HUDEP-2 (cell line): ENCODE measurements around the gene PALLD.
"Not testable (repeated sequence)": the region's sequence is repeated elsewhere in the genome, so short reads cannot be mapped to it uniquely, and the experiment has no call there.

Source experiments
- DNase-seq, 76 experiments: peaks; one replicate each; lab custom pipeline; 2025; ENCODE audit not compliant: unreplicated experiment in 76 of 76; lab: John Stamatoyannopoulos, UW

The PALLD gene

GRCh38 chr4:168719725-168720124 is 222.9 kb downstream of the PALLD start:
- no peak for DNase-seq

DNA sequence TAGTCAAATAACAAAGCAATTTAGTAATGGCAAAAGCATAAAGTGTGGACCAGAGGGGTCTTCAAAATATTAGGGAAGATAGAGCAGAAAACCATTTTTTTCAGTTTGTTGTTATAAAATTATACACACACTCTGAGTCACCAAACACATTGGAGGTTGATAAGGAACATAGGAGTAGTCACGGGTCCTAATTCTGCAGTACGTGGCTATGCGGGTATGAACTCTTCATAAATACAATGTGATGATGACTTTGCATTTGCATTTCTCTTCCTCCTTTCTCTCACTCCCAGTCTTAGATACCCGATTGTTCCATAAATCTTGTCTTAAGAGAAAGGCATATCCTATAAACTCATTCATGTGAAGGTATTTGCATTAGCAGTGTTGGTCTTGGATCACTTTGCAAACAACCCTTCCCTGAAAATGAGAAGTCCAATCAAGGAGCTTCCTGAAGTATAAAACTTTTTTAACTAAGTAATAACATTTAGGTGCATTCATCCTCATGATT is 223.6 kb downstream of the PALLD start:
- DNase-seq, result no peak

DNA sequence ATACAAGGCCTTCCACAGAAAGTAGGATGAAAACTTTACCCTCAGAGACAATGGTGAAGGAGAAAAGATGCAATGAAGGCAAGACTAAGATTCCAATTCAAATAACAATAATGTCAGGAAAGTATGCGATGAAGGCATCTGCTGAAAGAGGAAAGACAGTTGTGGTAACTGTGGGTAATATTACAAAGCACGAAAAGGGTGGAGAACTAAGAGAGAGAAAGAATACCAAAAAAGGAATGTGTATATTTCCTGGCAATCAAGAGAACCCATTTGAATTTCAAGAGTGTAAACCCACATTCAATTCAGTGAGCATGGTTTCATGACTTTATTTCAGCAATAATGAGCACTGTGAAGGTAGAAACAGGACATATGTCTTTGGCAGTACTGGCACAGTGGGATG is 225.5 kb downstream of the PALLD start:
- DNase-seq, result no peak

DNA sequence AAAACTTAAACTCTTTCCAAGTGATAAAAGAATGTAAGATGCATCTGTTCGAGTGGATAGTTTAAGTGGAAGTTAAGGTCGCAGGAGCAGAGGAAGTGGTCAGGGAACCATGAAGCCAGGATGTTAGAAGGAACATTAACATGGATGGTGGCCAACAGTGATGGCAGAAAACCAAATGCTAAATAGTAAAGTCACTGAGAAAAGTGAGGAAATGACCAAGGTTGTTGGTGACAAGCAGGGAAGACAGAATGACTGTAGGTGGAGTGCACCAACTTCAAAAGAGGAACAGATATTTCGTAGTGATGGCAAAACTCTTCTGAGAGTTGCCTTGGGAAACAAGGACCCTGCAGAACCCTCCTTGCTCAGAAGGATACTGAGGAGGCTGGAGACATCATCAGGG is 226.2 kb downstream of the PALLD start:
- DNase-seq, result no peak

DNA sequence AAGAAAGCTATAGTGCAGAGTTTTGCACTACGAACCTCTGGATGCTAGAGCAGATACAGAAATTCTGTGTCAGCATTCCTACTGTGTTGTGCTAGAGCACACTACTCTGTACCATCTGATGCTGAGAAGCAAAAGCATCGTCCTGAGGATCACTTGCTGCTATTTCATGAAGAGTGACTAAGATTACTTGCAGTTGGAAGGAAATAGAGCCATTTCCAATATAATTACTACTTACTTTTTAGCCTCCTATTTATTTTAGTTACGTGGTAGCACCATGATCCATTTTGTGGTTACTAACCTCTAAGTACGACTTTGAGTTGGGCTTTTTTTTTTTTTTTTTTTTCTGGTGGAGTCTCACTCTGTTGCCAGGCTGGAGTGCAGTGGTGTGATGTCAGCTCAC is 226.7 kb downstream of the PALLD start:
- DNase-seq, result no peak

- DNase-seq, result no peak
These were observed 227.4 kb downstream of the PALLD start for GRCh38 chr4:168724243-168724642.

DNA sequence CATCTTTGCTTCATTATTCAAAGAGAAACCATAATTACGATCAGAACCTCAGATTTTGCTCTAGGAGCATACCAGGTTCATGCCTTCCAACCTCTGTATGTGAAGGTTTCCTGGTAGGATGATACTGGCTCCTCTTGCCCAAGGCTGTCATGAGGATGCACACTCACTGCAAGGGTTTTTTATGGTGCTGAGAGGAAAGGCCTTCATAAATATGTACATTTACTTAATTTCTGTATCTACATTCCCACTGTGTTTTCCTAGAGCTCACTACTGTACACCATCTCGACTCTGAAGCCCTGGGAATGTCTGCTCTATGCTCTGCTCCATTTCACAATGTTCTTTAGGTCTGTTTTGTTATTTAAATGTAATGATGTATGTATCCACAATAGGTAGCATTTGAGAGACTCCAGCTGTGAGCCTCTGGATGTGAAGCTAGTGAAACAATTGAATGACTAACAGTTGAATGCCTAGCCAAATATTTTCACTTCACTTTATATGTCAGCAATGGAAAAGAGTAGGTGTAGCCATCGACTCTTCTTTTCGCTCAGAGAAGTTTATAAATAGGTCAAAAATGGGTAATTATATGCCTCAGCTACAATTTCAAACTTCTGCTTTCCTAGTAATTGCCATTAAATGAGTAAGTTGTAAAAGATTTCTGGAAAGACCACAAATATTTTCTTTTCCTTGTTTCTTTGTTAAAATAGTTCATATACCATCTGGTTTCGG is 228.0 kb downstream of the PALLD start:
- DNase-seq, result no peak

DNA sequence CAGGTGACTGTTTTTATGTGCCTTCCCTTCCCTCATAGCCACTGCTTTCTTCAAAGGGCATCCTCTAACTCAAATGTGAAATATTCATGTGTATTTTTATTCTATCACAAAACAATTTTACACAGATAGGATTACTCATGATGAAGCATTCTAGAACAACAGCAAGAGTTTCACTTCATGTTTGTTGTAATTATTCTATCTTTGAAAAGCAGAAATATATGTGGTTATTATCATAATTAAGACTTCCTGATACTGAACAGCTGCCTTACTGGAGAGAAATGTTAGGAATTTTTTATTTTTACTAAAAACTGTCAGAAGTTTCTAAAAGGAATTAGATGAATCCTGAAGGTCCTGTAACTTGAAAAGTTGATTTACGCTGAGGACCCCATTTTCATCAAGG is 229.1 kb downstream of the PALLD start:
- no peak for DNase-seq

DNA sequence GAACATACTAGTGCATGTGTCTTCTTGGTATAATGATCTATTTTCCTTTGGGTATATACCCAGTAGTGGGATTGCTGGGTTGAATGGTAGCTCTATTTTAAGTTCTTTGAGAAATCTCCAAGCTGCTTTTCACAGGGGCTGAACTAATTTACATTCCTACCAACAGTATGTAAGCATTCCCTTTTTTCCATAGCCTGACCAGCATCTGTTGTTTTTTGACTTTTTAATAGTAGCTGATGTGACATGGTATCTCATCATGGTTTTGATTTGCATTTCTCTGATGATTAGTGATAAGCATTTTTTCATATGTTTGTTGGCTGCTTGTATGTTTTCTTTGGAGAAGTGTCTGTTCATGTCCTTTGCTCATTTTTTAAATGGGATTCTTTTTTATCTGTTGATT is 230.3 kb downstream of the PALLD start:
- not testable (repeated sequence) for DNase-seq

GRCh38 chr4:168731006-168731636 is 234.3 kb downstream of the PALLD start:
- no peak for DNase-seq

GRCh38 chr4:168731706-168732414 is 235.0 kb downstream of the PALLD start:
- DNase-seq, result no peak

DNA sequence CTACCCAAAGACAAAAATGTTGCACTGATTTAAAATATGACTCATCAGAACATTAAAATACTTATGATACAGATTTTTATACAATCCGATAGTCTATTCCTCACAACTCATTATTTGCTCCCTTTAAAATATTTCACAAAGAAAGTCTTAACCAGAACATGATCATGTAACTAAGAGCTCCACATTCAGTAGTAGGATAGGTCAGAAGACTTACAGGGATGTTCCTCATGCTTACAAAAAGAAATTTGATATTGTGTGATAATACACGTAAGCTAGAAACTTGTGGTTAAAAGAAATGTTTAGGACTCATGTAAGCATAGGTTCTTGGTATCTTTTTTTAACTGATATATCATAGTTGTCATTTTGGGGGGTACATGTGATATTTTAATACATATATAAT is 235.9 kb downstream of the PALLD start:
- no peak for DNase-seq

DNA sequence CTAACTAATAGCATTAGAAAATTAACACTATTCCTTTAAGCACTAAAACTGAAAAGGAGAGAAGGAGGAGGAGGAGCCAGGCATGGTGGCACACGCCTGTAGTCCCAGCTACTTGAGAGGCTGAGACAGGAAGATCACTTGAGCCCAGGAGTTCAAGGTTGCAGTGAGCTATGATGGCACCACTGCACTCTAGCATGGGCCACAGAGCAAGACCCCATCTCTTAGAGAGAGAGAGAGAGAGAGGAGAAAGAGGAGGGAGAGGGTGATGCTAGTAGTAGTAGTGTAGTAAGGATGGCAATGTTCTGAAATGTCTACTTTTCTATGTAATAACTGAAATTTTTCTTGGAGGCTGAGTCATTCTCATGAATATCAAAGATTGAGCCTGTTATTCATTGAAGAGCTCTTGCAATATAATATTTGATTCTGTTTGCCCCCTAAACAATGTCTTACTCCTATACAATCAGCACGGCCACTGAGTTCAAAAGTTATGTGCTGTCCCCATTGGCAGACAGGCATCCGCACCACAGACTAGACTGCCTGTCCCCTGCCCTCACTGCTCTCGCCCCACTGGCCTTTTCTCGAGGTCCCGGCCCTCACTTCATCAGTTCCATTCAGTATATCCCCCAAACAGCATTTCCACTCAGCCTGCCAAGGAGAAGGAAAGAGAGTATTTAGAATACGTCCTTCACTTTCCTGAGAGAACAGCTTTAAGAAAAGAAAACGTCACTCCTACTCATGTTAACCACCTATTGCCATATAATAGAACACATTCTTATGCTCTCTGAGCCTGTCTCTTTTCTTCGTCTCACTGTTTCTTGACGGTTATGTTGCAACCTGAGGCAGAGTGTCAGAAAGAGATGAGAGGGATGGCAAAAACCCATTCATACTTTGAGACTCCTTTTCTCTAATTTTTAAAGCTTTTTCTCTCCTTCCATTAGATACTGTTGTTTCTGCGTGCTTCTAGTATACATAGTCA is 238.1 kb downstream of the PALLD start:
- no peak for DNase-seq

DNA sequence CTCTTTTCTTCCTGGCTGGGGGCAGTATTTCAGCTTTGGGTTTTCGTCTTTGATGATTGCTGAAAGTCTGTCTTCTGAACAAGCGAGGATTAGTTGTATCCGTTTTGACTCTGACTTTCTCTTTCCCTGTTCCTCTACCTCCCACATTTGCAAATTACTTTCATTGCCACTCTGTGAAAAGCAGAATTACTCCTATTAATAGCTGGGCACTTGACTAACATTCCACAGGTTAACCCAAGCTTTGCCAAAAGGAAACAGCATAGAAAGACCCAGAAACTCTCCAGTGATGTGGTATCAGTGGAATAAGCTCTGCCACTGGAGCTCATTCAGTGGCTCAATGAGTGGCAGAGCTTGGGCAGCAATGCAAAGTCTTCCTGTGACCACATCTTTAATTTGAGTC is 238.9 kb downstream of the PALLD start:
- no peak for DNase-seq

DNA sequence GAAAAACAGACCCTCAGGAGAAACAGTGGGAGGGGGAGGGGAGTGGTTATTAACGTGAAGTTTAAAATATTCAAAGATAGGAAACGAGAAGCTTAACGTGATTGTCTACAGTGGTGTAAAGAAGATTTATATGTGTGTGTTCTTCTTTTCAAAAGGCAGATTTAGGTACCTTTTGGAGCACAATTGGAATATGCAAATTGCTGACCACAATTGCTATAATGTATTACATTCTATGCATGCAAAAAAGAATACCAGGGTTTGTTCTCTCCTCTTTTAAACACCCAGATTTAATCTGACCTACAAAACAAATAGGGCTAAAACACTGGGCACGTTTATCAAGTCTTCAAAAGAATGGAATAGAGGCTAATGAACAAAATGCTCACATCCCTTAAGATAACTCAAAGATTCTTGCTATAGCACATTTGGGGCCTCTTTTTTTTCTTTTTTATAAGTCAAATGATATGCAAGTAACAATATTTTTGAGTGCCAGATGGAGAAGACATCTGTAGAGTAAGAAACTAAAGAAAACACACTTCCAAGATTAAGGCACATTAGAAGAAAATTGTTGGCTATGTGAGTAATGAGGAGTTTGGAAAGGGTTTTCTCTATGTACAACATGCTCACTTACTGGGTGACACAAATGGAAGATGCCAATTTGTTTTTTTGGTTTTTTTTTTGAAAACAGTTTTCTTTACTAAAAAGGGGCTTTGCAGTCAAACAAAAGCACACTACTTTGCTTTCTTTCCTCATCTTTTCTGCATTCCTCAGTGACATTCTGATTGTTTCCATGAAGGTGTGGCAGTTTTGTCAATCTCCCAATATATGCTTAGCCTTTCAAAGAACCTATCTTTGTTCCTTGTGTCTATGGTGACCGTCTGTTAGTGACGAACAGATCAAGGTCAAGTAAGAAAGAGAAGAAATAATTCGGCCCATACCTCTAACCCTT is 240.3 kb downstream of the PALLD start:
- no peak for DNase-seq

DNA sequence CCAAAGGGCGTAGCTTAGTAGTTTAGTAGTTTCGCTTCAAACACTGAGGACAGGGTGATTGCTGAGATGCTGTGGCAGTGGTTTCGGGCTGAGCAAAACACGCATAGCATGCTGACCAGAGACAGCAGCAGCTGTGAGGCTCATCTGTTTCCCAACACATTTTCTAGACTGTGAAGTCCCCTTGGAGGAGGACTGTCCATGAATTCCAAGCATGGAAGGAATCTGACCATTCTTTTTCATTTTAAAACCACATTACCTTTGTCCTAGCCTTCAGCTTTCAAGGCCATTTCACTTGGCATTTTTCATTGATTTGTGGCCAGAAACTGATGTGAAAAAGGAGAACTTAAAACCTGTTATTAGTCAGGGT is 240.9 kb downstream of the PALLD start:
- no peak for DNase-seq

DNA sequence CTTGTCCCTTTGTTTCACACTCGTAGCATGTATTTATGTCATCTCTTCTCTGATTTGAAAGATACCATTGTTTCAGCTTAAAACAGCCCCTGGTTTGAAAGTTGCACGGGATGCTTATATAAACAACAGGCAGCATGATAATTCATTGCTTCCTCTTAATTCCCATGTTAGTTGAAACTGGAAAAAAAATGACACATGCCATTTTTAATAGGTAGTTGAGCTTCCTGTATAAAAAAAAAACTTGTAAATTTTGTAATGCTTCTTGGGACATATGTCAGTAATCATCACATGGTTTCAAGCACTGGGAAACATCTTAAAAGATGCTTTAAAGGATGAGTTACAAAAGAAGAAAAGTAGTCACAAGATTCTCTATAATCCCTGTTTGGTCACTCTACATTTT is 243.0 kb downstream of the PALLD start:
- DNase-seq, result no peak

GRCh38 chr4:168740691-168741090 is 243.8 kb downstream of the PALLD start:
- no peak for DNase-seq

GRCh38 chr4:168741281-168742173 is 244.7 kb downstream of the PALLD start:
- no peak for DNase-seq
